ENCODE measurements around the gene NOP9. TPM values are rescaled to one million over a fixed set of nuclear protein-coding genes. Genes with fewer than 3 reads are reported as not detected.
A peak's percentile ranks its signal among the peaks of the same experiment; 100 is the strongest.

NOP9 gene
- polyA plus RNA-seq, 1 experiment = 12.0 TPM

DNA sequence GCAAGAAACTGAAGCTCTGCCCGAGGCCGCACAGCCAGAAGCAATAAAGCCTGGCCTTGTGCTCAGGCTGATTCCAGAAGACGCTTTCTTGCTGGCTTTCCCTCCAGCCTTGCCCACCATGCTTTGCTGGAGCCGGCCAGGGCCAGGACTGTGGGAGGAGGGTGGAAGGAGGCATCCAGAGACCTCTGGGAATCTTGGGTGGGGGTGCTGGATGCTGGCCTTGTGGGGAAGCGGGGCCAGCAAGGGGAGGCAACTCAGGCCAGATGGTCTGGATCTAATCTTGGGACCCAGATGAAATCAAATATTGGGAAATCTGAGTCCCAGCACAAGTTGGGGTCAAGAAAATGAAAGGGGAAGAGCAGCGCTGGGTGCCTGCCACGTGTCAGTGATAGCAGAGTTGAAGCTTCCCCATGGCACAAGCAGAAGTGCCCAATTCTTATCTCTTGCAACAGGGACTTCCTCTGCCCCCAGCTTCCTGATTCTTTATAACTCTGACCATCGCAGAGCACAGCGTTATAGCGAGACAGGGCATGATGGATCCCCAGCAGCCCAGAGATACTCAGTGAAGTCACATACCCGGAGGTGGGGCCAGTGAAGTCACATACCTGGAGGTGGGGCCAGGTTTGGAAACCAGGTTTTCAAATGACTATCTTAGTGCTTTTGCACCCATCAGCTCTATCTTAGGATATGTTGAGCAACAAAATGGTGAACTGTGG, 21.9 kb upstream of the NOP9 start:
- no peak for TF ChIP-seq CTCF (IDR thresholded peaks at IDR 0.05; ENCODE audit: low read depth, low read length)
- POLR2A ChIA-PET = no interaction called here
- Histone ChIP-seq H3K27ac (ENCODE audit: low read depth, low read length) (no peak overlapping the region), H3K9me3 (ENCODE audit: control insufficient read depth, insufficient read depth, low read length) (no peaks in the 10 kb centered on the region), H3K27me3 (ENCODE audit: control insufficient read depth, insufficient read depth, low read length) (no peaks in the 10 kb centered on the region), H3K4me3 (ENCODE audit: low read depth, low read length) (no peak overlapping the region)
- CTCF ChIA-PET = interaction anchor here (0.7 to 1.5 kb wide), 2 partner anchors 19 to 30 kb away, joined by 3 to 4 read pairs; partner anchors contain the start of gene CIDEB
- DNase-seq (ENCODE audit: low read depth, low spot score) = no peak

DNA sequence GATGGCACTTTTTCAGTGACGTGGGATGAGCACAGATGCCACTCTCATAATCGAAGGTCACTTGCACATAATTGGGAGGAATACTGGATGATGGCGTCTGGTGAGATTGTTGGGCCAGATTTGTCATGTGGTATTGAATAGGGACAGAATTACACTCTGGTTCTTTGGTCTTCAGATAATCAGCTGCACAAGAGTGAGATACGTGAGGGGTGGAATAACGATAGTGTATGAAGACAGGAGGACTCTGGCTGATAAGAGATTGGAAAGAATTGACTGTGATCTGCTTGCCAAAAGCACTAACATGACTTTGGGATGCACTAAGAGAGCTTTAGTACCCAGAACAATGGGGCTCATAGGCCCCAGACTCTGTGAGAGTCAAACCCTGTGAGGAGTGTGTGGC, 21.2 kb upstream of the NOP9 start:
- no peak for DNase-seq (ENCODE audit: low read depth, low spot score)
- H3K4me3 ChIP-seq (ENCODE audit: low read depth, low read length) = no peak overlapping the region
- no peaks in the 10 kb centered on the region for H3K9me3 ChIP-seq (ENCODE audit: control insufficient read depth, insufficient read depth, low read length)
- H3K27ac ChIP-seq (ENCODE audit: low read depth, low read length) = no peak overlapping the region
- no peaks in the 10 kb centered on the region for H3K27me3 ChIP-seq (ENCODE audit: control insufficient read depth, insufficient read depth, low read length)
- POLR2A ChIA-PET = no interaction called here
- CTCF ChIA-PET = interaction anchor here (0.7 to 1.5 kb wide), 4 partner anchors 18 to 36 kb away, joined by 3 to 4 read pairs (median 3); partner anchors contain the start of genes CIDEB and TINF2
- no peak for TF ChIP-seq CTCF (IDR thresholded peaks at IDR 0.05; ENCODE audit: low read depth, low read length)

GRCh38 chr14:24279301-24280186, 20.1 kb upstream of the NOP9 start:
- H3K27ac ChIP-seq (ENCODE audit: low read depth, low read length) = no peak overlapping the region
- POLR2A ChIA-PET = interaction anchor here (0.8 kb wide), 1 partner anchor 20 kb away, joined by 3 read pairs; the partner anchor contains the start of genes DHRS1 and NOP9
- no peak overlapping the region for H3K4me3 ChIP-seq (ENCODE audit: low read depth, low read length)
- DNase-seq (ENCODE audit: low read depth, low spot score) = no peak
- CTCF ChIA-PET = interaction anchor here (0.5 to 2.8 kb wide), 5 partner anchors 9 to 37 kb away, joined by 3 to 9 read pairs (median 3); partner anchors contain the start of genes CIDEB and TINF2
- no peaks in the 10 kb centered on the region for H3K27me3 ChIP-seq (ENCODE audit: control insufficient read depth, insufficient read depth, low read length)
- TF ChIP-seq CTCF (IDR thresholded peaks at IDR 0.05; ENCODE audit: low read depth, low read length) = 0 out of 2 replicates have a peak, but pooled peaks have one; percentile 2
- no peaks in the 10 kb centered on the region for H3K9me3 ChIP-seq (ENCODE audit: control insufficient read depth, insufficient read depth, low read length)

- no peak overlapping the region for H3K27ac ChIP-seq (ENCODE audit: low read depth, low read length)
- no peak for DNase-seq (ENCODE audit: low read depth, low spot score)
- no peaks in the 10 kb centered on the region for H3K9me3 ChIP-seq (ENCODE audit: control insufficient read depth, insufficient read depth, low read length)
- POLR2A ChIA-PET = no interaction called here
- no peak overlapping the region for H3K4me3 ChIP-seq (ENCODE audit: low read depth, low read length)
- TF ChIP-seq CTCF (IDR thresholded peaks at IDR 0.05; ENCODE audit: low read depth, low read length) = no peak
- CTCF ChIA-PET = interaction anchor here (1.3 to 2.8 kb wide), 2 partner anchors 9 to 16 kb away, joined by 3 to 9 read pairs; partner anchors contain the start of gene RABGGTA
- H3K27me3 ChIP-seq (ENCODE audit: control insufficient read depth, insufficient read depth, low read length) = no peaks in the 10 kb centered on the region
Observed at GRCh38 chr14:24280797-24281460, 18.7 kb upstream of the NOP9 start.

Measured in AG04450 (cell line).